Germinal center (tissue), 1 donor: ENCODE data around the gene NRG3.
"Not testable (repeated sequence)": the region's sequence is repeated elsewhere in the genome, so short reads cannot be mapped to it uniquely, and the experiment has no call there.

ENCODE experiments used
- DNase-seq: peaks from one replicate; pipeline ENCODE4 v3.0.0; 2012; ENCODE audit warnings: mixed read lengths, low spot score

The NRG3 gene

DNA sequence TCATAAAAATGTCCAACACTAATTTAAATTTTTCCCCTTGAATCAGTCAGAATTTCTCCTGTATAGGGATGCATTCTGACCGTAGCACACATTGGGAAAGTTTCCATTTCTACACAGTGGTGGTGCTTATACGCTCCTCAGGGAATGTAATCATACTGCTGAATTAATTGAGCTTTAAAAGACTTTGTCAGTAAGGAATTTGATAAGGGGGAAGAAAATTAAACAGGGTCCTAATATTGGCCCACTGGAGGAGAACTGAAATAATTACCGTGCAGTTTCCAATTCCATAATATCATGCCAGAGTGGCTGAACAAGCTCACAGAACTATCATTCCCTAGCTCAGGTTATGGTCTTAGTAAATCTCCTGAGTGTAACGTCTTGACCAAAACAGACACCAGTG is 1041.9 kb downstream of the NRG3 start:
- DNase-seq: no peak

DNA sequence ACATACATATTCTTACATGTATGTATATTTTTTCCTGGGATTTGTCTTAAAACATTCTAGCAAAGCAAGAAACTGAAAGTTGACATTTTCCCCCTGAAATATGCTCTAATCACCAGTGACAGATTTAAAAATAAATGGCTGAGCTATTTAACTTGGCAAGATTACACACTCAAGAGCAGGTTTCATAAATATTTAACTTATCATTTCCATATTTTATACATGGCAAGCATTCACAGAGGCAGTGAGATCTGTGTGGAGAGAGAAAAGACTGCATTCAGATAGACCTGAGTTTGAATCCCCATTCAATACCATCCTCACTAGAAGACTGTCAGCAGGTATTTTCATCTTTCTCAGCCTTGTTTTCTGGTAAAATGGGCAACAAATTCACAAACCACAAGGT is 1043.0 kb downstream of the NRG3 start:
- no peak for DNase-seq

DNA sequence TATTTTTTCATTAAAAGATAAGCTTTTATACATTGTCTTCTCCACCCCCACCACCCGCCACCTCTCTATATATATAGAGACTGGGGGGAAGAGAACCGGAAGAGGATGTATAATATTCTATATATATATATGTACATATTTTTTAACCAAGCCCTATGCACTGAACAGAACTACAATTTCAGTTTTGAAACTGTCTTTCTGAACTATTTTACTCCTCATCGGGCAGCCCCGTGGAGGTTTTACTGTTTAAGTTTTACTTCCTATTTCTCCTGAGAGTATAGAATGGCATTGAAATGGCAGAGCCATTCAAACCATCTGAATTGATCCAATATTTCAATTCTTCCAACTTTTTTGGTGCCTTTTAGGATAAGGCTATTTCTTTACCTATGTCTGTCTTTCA is 1047.1 kb downstream of the NRG3 start:
- DNase-seq: no peak

DNA sequence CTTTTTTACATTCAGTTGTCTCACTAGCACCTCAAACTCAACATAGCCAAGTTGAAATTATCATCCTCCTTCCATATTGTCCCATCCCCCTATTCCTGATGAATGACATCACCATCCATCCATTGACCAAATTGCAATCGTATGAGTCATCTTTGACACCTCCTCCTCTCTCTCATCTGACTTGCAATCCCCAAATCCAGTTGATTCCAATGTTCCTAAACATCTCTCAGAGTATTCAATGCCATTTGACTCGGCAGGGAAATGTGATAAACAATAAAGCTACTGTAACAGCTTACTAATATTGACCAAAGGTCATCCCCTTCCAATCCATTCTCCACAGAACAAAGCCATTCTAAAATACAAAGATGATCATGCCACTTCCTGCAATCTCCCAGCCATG is 1047.8 kb downstream of the NRG3 start:
- no peak for DNase-seq

DNA sequence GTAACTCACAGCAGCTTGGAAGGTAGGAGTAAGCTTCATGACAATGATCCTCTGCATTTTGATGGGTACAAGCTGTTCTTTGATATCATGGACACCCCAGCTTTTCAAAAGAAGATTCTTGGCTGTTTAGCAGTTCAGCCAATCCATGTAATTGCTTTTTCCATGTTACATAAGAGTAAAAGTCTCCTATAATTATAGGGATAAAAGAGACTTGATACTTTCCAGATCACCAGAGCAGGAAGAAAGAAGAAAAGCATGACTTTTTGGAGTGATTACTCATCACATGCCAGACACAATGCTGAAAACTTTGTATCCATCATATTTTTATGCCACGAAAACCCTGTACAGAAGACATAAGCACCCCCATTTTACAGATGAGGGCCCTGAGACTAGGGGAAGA is 1049.7 kb downstream of the NRG3 start:
- no peak for DNase-seq

DNA sequence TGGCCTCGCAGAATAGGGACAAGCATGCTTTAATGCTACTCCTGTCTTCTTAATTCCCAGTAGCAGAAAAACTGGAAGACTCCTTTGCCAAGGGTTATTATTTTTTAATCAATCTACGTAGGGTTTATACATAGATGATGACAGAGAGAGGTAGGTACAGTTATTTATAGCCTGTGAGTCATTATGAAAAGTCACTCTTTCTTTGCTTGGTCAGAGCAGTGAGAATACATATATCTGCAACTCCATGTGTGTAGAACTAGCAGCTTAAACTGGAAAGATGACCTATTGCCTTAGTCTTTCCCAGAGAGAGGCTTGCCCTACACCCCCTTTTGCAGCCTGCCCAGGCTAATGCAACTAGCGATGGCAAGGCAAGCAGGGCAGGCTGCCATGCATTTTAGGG is 1050.6 kb downstream of the NRG3 start:
- DNase-seq: no peak

DNA sequence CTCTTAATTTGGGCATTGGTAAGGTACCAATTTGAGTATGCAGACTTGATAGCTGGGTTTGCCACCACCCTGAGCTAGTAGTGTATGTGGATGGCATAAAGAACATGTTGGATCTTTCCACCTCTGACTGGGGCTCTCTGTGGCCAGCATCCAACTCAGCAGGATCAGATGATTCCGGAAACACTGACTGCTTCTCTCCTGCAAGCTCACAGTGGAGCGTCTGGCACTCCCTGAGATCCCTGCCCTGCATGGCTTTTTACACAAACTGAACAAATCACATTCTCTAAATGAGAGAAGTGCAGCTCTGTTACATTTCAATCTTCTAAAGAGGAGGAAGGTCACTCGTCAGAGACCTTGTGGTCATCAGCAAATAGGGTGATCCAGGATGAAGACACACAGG is 1057.5 kb downstream of the NRG3 start:
- no peak for DNase-seq

DNA sequence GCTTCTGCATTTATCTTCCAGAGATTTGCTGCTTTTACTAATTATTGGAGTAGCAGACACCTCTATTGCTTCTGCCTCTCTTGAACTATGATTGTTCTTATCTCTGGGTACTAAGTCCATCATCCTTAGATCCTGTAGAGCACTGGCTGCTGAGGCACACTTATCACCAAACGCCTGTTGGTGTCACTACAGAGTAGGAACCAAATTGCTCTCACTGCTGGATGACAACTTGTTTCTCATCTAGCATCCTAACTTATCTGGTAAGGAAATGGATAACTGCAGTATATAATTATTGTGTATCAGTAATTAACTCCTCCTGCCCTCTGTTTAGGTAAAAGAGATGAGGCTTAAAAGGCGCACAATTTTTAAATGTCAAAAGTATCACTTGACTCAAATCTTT is 1059.4 kb downstream of the NRG3 start:
- DNase-seq: no peak

DNA sequence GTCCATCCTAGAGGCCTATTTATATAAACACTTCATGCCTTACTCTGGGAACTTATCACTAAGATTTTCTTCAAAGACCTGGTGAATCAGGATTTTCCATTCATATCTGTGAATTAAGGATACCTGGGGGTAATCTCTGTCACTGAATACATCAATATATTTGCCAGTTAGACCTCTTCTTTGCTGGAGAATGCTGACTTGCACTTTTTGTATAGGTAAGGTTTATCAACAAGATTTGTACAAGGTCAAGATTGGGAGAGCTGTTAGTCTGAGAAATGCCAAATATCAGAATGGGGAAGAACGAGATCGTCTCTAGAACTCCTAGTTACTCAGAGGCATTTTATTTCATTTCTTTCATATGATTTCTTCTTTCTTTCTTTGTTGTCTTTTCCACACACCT is 1060.0 kb downstream of the NRG3 start:
- no peak for DNase-seq

DNA sequence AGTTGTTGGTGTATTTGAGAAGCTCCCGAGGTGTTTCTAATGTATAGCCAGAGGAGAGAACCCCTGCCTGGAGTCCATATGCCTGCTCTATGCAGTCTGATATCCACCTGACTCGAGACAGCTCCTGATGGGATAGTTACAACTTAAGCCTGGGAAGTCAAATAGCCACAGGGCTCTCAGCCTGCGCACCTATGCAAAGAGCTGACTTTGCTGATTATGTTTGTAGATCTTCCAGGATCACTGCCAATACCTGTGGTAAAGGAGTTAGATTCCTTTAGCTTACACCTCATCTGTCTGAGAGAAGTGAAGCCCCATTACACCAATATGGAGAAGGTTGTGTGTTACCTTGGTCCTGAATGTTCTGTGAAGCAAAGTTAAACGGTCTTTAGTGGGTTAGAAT is 1063.3 kb downstream of the NRG3 start:
- no peak for DNase-seq

DNA sequence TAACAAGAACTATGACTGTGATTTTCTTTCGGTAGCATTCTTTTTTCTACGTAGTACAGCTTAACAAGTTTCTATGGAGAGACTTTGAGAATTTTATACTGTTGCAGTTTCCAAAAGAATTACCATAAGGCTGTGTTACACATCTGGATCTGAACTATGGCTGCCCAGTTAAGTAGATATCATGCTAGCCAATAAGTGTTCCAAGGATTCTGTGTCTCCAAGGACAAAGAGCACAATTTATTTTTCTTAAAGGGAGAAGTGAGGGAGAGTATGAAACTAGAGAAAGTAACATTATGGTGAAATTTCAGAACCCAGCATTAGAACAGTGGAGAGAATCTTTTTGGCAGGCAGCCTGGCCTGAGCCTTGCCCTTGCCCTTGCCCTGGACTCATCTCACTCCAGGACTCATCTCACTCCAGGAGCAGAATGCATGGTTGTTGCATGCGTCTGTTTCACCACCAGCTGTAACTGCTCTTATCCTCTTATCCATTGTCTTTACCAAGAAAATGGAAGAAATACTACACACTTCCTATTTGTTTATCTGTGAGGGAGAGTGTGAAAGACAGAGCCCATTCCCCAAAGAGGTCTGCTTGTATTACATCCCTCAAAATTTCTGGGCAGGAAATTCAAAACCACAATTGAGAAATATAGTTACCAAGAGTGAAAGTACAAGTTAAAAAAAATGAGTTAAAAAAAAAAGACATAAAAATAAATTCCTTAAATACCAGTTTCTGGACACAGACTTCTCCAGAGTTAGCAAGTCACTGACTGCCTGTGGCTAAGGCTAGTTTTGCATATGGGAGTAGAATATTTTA is 1067.5 kb downstream of the NRG3 start:
- DNase-seq: no peak

DNA sequence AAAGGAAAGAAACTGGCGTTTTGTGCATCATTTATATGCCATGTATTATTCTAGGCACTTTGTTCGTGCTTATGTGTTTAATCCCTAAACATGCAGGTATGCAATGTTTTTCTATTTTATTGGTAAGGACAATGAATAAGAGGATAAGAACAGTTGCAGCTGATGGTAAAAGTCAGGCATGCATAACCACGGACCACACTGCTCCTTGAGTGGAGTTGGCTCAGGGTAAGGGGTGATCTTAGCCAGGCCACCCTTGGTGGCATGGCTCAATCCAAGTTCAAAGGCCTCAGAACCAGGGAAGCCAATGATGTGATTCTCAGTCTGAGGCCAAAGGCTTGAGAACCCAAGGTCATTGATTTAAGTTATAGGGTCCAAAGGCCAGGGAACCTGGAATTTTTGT is 1068.1 kb downstream of the NRG3 start:
- no peak for DNase-seq

DNA sequence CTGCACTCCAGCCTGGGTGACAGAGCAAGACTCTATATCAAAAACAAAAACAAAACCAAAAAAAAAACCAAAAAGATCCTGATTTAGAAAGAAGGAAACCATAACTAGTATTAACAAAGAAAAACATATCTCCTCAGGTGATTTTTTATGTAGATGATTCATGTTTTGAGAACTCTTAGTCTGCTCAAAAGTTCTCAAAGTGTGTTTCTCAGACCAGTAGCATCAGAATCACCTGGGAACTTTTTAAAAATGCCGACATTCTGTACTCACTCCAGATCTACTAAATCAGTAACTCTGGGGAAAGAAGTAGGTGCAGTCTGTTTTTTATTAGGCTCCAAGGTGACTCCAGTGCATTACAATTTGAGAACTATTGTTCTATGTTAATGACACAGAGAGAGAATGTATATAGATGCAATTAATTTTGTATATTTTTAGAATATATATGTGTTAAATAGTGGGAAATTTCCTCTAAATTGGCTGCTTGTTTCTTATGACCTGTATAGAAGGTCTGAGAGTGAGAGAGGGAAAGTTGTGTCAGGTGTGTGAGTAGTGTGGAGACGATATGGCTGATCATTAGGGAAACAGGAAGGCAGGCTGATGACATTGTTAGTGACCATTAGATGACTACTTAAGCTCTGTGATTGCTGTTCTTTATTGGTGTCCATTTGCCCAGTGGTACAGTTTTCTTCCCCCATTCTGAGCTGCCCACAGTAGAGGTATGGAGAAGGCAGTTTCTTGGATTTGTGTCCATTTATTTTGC is 1075.0 kb downstream of the NRG3 start:
- no peak for DNase-seq

DNA sequence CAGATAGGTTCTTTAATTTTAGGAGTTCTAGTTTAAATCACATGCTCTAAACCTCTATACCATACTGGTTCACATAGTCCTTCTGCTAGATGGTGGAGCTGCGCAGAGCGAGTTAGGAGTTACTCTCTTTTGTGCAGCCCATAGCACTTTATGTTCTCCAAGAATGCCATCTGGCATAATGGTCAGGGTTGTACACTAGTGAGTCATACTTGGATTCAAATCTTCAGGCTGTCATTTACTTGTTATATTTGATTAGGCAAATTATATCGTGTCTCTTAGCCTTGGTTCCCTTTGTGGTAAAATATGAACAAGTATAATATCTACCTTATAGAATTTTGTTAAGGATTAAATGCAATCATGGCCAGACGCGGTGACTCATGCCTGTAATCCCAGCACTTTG is 1078.3 kb downstream of the NRG3 start:
- no peak for DNase-seq

DNA sequence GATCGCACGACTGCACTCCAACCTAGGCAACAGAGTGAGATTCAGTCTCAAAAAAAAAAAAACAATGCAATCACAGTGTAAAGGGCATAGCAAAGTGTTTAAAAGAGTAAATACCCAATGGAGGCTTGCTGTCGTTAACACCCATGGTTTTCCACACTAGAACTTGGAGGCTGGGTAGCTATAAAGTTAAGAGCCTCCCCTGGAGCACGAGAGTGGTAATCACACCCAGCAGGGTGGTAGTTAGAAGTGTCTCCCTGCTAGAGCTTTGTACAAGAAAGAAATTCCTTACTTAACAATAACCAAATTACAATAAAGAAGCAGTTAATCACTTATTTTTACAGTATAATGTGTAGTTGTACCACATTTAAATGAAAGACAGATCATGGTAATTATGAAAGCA is 1078.9 kb downstream of the NRG3 start:
- no peak for DNase-seq

DNA sequence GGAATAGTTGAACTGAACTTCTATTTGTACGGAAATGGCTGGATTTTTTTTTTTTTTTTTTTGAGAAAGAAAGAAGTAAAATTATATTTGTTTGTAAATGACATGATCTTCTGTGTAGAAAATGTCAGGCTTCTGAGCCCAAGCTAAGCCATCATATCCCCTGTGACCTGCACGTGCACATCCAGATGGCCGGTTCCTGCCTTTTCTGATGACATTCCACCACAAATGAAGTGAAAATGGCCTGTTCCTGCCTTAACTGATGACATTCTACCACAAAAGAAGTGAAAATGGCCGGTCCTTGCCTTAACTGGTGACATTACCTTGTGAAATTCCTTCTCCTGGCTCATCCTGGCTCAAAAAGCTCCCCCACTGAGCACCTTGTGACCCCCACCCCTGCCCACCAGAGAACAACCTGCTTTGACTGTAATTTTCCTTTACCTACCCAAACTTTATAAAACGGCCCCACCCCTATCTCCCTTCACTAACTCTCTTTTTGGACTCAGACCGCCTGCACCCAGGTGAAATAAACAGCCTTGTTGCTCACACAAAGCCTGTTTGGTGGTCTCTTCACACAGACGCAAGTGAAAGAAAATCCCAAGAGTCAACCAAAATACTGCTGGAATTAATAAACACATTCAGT is 1085.5 kb downstream of the NRG3 start:
- not testable (repeated sequence) for DNase-seq

DNA sequence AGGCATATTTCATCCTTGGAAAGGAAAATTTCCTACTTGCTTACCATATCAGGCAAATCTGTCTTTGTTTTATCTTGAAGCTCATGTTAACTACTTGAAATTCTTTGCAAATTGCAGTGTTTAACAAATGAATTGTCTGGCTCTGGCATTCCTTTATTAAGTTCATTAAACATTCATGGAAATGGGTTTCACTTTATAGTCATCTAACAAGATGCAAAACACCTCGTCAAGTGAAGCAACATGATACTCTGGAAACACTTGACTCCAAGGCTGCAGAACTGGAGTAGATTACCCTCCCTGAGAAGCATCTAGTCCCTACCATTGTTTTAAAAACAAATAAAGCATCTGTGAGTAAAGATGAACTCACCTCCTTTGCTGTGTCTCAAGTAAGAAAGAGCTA is 1086.9 kb downstream of the NRG3 start:
- no peak for DNase-seq

DNA sequence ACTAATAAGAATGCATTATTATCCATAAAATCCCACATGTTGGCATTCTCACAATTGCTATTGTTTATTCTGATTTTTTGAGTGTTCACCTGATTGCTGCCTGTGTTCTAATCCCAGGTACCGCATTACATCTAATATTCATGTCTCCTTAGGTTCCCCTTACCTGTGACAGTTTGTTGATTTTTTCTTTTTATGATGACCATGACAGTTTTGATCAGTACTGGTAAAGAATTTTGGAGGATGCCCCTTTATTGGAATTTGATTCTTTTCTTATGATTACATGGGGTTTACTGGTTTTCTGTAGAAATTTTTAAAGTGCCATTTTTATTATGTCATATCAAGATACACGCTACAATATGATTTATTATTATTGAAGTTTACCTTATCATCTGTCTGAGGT is 1091.1 kb downstream of the NRG3 start:
- no peak for DNase-seq

DNA sequence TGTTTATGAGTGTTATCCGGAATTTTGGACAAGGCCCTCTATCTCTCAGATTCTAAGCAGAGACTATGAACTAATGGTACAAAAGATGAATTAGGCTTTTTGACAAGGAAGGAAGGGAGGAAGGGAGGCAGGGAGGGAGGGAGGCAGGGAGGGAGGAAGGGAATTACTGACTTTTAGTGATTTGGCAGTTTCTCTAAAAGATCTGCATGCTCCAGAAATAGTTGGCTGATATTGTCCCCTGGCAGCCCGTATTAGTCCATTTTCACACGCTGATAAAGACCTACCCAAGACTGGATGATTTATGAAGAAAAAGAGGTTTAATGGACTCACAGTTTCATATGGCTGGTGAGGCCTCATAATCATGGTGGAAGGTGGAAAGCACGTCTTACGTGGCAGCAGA is 1093.5 kb downstream of the NRG3 start:
- no peak for DNase-seq

DNA sequence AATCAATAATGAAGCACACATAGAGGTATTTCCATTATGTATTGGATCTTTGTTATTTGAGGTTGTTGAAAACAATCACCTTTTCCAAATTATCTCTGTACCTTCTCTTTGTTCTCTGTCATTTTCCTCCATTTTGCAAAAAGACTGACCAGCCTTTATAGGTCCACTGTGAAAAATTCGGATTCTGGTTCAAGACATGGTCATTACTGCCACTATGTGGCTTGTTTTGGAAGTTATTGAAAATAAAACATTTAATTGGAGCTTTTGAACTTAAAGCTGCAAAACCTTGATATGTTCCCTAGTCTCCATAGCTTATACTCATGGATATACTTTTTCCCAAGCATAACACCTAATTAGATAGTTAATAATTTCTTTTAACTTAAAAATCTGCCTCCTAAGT is 1094.4 kb downstream of the NRG3 start:
- no peak for DNase-seq

DNA sequence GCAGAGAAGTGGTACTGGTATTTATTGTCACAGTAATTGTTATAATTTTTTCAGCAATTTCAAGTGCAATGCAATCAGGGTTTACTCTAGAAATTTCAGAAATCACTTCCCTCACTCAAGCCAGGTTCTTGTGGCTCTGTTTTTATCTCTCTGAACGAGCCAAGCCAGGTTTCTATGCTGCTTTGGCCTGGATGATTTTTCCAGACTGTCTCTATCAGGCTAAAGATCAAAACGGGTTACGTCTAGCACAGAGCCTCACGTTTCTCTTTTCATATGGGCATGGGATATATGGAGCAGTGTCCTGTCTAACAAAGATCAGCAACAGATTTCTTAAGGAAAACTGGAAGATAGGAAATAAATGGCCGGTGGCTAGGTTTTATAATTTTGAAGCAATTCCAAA is 1105.3 kb downstream of the NRG3 start:
- no peak for DNase-seq

DNA sequence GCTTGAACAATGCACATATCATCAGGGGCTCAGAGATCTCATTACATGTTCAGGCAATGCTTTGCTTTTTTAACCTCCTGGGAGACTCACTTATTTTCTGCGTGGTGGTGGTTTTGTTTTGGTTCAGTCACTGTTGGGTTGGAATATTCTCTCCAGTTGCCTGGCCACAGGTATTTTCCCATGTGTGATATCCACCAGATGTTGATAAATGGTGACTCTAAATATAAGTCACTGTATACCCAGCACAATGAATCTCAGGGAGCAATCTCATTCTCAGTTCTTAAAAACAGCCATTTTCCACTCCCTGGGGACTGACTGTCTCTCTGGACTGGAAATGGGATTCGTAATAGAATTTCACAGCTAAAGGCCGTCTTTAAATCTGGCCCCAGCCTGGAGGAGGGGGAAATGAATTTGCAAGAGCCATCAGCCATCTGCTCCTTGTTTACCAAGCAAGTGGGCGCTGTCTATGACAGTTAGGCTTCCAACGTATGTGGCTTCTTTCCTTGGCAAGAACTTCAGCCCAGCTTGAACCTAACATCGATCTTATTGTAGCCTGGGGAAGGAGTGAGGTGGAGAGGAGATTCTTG is 1106.2 kb downstream of the NRG3 start:
- DNase-seq: no peak

DNA sequence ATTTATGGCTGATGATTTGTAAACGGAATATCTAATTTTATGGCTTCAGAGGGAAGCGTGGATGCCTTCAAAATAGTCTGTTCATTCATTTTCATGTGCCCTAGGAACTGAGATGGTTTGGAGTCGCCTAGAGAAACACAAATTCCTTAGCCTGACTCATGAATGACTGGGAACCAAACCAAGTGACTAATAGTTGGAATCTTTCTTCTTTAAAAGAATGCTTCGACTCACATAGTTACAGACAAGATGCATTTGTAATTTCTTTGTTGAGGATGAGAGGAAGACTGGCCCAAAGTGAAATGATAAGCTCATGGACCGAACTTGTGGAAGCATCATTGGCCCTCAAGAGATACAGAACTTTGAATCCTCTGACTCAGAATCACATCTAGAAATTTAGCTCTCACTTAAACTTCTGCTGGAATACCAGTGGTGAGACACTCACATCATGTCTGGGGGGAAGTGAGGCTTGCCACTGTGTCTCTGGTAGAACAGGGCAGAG is 1107.2 kb downstream of the NRG3 start:
- no peak for DNase-seq
